8988T (cell line): Measurements from ENCODE around the gene PSMA7.

ENCODE experiments used
- DNase-seq: peaks from one replicate; pipeline ENCODE4 v3.0.0; 2011

The PSMA7 gene

GRCh38 chr20:62135573-62136266 lies 7.5 kb downstream of the PSMA7 start:
- no peak for DNase-seq

DNA sequence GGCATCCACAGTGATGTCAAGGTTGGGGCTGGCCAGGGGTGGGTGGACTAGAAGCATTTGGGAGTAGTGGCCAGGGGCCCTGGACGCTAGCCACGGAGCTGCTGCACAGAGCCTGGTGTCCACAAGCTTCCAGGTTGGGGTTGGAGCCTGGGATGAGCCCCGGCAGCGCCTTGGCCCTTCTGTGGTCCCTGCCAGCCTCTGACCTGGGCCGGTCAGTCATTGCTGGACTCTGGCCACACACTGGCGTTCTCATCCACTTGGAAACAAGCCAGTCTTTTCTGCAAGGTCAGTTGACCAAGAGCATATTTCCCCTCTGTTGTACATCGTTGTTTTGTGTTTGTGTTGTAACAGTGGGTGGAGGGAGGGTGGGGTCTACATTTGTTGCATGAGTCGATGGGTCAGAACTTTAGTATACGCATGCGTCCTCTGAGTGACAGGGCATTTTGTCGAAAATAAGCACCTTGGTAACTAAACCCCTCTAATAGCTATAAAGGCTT lies 8.4 kb downstream of the PSMA7 start:
- DNase-seq, result no peak

GRCh38 chr20:62133864-62134263 lies 9.3 kb downstream of the PSMA7 start:
- DNase-seq, result peak; percentile 72

DNA sequence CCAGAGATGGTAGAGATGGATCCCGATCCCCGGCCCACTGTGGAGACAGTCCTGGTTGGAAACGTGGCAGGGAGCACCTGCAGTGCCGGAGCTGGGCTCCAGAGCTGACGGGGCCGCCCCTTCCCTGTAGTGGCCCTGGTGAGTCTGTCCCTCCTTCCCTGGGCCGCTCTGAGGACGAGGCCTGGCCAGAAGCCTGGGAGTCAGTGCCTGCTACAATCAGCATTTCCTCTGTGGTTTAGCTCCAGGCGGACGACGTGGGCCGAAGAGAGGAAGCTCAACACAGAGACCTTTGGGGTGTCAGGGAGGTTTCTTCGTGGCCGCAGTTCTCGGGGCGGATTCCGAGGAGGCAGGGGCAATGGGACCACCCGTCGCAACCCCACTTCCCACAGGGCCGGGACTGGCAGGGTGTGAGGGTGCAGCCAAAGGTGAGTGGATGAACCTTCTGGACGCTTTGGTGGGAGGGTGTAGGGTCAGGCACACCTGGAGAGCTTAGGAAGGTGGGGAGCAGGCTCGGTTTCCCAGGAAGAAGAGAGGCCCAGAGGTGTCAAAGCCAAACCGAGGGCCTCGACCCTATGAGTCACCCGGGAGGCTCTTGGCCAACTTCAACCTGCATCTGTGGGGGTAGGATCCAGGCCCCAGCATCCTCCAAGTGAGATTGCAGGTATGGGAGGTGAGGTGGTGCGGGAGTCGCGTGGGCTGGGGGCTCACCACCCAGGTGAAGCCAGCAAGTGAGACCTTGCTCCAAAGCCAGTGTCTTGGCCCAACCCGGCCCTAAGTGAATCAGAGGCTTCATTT lies 9.9 kb downstream of the PSMA7 start:
- DNase-seq, result no peak

GRCh38 chr20:62132421-62132820 lies 10.8 kb downstream of the PSMA7 start:
- DNase-seq, result no peak

DNA sequence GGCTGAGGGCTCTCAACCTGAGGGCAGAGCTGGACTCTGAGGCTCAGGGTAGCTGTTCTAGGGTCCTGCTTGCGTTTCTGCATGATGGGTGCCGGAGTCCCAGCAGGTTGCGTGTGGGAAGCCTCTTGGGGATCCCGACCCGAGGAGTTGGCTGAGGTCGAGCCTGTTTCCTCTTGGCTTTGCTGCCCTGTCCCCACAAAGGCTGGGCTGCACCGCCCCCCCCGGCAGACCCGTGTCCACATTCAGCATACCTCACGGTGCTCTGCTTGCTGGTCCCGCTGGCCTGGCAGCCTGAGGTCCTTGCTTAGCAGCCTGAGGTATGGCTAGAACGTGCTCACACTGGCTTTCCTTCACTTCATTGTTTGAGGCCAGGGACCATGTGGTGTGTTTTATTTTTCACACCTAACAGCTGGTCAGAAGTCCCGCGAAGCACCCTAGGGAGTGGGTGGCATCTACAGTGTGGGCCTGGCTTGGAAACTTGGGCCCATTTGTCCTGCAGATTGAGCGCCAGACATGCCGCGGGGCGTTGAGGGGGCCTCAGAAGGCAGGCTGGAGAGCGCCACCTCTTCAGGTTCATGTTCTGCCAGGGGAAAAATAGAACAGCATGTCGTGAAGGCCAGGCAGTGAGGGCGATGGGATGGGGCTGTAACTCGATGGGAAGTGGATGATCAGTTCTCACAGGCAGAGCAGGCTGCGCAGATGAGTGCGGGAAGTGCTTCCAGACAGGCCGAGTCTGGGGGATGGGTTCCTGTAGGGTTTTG lies 11.5 kb downstream of the PSMA7 start:
- no peak for DNase-seq

GRCh38 chr20:62129731-62130531 lies 13.3 kb downstream of the PSMA7 start:
- DNase-seq, result no peak

GRCh38 chr20:62128502-62128901 lies 14.7 kb downstream of the PSMA7 start:
- DNase-seq, result no peak

DNA sequence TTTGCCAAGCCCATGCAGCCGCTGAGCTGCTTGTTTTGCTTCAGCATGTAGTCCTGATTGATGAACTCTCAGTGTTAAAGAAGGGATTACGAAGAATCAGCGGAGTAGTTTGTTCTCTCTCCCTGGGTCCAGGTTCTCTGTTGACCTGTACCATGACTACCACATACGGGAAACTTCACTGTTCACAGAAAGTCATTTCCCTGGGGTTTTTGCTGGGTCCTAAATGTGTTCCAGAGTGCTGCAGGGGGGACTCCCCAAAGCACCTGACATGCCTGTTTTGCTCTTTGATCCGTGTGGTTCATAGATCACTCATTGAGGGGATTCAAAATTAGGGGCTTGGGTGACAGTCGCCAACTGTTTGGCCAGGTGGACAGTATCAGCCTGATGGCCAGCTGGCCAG lies 15.4 kb downstream of the PSMA7 start:
- DNase-seq, result no peak

DNA sequence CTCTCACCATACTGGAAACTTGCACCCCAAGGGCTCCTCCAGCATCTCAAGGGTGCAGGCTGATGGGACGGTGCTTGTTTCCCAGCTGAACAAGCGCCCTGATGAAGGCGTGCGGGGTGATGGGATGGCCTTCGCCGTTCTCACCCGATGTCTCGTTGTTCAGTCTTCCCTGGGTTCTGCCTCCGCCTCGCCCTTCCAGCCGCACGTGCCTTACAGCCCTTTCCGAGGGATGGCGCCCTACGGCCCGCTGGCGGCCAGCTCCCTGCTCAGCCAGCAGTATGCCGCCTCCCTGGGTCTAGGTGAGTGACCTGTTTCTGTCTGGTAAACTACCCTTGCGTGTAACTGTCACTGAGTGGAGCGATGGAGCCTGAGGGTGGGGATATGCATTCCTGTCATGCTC lies 17.1 kb downstream of the PSMA7 start:
- DNase-seq, result no peak

GRCh38 chr20:62123450-62124118 lies 19.6 kb downstream of the PSMA7 start:
- no peak for DNase-seq

GRCh38 chr20:62122654-62123449 lies 20.3 kb downstream of the PSMA7 start:
- peak; percentile 74 for DNase-seq

DNA sequence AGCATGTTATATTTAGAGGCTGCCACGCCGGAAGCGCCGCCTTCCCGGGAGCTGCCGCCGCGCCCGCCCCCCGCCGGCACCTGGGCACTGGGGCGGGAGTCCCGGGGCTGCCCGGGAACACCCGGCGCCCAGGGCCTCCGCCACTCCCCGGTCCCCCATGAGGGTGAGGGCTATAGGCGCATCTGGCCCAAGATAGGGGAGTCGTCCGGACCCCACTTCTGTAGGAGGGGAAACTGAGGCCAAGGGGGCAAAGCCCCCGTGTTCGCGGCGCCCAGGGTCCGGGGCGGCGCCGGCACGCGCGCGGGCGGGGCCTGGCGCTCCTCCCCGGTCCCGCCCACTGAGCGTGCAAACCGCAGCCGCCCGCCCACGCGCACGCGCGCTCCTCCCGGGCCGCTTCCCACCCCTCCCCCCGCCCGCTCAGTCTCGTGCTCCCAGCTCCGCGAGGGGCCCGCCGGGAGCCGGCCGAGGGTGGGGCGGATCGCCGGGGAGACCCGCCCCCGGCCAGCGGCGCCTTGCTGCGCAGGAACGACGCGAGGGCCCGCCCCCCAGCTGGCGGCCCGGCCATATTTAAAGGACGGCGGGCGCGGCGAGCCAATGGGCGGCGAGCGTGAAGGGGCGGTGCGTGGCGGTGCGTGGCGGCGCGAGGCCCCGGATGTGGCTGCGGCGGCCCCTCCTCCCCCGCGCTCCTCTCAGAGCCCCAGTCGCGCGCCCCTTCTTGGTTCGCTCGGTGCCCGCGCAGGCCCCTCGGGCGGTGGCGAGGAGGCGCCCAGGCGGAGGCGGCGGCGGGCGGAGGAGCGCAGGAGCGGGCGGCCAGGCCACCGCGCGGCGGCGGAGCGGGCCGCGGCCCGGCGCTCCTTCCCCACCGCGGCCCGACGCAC lies 21.2 kb downstream of the PSMA7 start, which contains the start of gene LSM14B:
Gene LSM14B, plus strand, starts transcription at position 700 of the 878 bp plus-strand sequence. CDS start 192 bp downstream, outside the sequence.
- DNase-seq, result peak; percentile 100

DNA sequence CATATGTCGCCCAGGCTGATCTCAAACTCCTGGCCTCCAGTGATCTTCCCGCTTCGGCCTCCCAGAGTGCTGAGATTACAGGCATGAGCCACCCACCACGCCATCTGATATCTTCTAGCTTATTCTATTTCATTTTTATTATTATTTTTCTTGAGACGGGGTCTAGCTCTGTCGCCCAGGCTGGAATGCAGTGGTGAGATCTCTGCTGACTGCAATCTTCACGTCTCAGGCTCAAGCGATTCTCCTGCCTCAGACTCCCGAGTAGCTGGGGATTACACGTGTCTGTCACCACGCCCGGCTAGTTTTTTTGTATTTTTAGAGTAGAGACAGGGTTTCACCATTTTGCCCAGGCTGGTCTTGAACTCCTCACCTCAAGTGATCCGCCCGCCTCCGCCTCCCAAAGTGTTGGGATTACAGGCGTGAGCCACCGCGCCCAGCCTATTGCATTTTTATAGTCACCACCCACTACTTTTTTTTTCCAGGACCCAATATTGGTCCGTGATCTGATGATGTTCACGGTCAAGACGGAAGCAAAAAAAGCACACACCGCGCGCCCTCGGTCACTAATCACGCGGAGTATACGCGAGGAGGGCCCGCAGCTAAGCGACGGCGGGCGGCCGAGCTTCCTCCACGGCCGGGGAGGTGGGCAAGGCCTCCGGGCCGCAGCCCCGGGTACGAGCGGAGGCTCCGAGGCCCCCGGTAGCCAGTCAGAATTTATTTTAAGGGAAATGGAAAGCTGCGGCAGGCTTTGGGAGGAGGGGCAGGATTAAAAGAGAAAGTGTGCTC lies 22.0 kb downstream of the PSMA7 start:
- DNase-seq, result no peak

GRCh38 chr20:62120365-62120762 lies 22.8 kb downstream of the PSMA7 start:
- no peak for DNase-seq

GRCh38 chr20:62119591-62120364 lies 23.4 kb downstream of the PSMA7 start:
- no peak for DNase-seq

DNA sequence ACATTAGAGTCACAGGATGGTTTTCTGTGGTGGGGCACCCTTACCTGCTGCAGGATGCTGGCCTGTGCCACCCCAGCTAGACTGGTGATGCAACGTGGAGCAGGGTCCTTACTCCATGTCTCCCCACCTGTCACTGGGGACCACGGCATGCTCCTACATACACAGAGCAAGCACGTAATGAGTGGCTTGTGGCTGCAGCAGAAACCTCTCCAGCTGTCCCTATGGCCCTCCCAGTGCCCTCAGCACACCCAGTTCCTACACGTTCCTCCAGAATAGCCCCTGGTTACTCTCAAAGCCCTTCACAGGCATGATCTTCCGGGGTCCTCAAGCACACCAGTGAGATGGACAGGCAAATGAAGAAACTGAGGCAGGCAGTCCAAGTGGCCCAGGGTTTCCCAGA lies 24.1 kb downstream of the PSMA7 start:
- DNase-seq, result no peak
